DOHH2 (cell line): ENCODE measurements around the gene NID1.

Experiments
- EZH2phosphoT487 ChIP-seq: fragments of 200-600 bp; sonication (generic); IDR thresholded peaks from 2 replicates; pipeline ENCODE4 v1.6.1; 2017; ENCODE audit warnings: borderline replicate concordance, mild to moderate bottlenecking, antibody characterized with exemption, low read length, moderate library complexity, mixed read lengths
- TF ChIP-seq, protein P1 (sequence below): fragments of 200-600 bp; sonication (generic); IDR thresholded peaks from one replicate; pipeline ENCODE4 v1.5.1; 2014; ENCODE audit warnings: antibody characterized with exemption, mild to moderate bottlenecking, low read depth, low read length; ENCODE audit not compliant: poor library complexity, severe bottlenecking

DNA sequence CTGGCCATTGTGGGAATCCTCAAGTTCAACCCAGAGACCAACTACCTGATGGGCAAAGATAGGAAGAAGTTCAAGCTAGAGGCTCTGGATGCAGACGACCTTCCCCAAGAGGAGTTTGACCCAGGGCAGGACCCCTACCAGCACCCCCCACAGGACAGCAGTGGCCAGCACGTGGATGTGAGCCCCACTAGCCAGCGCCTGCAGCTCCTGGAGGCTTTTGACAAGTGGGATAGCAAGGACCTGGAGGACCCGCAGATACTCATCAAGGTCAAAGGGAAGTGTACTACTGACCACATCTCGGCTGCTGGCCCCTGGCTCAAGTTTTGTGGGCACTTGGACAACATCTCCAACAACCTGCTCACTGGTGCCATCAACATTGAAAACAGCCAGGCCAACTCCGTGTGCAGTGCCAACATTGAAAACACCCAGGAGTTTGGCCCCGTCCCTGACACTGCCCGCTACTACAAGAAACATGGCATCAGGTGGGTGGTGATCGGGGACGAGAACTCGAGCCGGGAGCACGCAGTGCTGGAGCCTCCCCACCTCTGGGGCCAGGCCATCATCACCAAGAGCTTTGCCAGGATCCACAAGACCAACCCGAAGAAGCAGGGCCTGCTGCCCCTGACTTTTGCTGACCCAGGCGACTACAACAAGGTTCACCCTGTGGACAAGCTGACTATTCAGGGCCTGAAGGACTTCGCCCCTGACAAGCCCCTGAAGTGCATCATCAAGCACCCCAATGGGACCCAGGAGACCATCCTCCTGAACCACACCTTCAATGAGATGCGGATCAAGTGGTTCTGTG is 46.8 kb upstream of the NID1 start:
- TF ChIP-seq, protein P1, sequence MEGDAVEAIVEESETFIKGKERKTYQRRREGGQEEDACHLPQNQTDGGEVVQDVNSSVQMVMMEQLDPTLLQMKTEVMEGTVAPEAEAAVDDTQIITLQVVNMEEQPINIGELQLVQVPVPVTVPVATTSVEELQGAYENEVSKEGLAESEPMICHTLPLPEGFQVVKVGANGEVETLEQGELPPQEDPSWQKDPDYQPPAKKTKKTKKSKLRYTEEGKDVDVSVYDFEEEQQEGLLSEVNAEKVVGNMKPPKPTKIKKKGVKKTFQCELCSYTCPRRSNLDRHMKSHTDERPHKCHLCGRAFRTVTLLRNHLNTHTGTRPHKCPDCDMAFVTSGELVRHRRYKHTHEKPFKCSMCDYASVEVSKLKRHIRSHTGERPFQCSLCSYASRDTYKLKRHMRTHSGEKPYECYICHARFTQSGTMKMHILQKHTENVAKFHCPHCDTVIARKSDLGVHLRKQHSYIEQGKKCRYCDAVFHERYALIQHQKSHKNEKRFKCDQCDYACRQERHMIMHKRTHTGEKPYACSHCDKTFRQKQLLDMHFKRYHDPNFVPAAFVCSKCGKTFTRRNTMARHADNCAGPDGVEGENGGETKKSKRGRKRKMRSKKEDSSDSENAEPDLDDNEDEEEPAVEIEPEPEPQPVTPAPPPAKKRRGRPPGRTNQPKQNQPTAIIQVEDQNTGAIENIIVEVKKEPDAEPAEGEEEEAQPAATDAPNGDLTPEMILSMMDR, result no peak
- no peak for TF ChIP-seq EZH2phosphoT487
